ENCODE results near the gene AKNA.
"Not testable (repeated sequence)": the region's sequence is repeated elsewhere in the genome, so short reads cannot be mapped to it uniquely, and the experiment has no call there.

The AKNA gene

DNA sequence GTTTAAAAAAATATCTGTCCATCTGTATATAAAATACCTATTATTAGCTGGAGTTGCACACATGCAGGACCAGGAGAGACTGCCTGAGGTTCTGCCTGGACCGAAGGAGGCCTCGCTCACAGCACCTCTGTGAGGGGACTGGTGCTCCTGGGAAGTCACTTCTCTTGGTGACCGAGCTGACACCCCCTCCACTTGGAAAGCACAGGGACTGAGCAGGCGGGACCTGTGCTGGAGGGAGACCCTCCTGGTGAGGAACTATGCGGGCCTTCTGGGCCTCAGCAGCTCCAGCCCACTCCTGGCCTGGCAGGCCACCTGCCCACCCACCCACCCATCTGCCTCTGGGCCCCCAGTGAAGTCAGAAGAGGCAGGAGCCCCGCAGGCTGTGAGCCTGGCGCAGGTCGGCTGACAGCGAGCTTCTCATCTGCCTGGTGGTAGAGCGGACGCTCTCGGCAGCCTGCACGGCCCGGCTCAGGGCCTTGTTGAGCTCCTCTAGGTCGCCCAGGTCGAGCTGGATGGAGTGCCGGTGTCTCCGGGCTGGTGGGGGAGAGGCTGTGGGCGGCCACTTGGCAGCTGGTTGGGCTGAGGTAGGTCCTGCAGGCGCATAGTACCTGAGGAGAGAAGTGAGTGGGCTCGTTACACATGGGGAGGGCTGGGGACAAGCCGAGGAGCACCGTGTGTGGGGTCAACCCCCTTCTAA, 50.9 kb downstream of the AKNA start:
- no peak for DNase-seq (ENCODE audit: low spot score)

DNA sequence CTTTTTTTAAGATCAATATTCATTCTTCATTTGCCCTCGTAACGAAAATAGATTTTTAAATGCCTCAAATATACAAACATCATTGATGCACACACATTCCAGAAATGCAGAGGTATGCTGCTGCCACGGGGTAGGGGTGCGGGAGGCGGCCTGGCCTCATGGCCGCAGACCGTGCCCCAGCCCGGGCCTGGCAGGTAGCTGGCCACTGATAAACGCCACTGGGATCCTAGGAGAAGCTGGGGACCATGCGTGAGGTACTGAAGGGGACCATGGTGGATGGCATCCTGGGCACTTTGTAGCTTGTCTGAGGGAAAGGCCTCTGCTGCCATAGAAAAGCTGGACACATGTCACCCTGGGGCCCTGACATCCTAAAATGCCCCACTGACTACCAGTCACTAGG, 51.6 kb downstream of the AKNA start:
- no peak for DNase-seq (ENCODE audit: low spot score)

DNA sequence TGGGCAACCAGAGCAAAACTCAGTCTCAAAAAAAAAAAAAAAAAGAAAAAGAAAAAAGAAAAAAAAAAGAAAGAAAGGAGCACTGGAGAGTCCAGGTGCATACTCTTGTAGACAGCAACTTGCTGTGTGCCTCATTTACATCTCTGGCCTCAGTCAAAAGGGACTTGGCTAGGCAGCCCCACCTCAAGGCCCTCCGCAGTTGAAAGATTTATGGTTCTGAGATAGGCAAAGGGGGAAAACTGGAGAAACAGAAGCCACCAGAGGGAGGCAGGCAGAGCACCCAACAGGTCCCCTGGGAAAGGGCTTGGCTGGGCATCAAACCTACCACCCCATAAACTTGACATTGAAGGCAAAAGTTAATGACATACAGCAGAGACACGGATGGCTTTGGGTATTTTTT, 52.0 kb downstream of the AKNA start:
- no peak for DNase-seq (ENCODE audit: low spot score)

DNA sequence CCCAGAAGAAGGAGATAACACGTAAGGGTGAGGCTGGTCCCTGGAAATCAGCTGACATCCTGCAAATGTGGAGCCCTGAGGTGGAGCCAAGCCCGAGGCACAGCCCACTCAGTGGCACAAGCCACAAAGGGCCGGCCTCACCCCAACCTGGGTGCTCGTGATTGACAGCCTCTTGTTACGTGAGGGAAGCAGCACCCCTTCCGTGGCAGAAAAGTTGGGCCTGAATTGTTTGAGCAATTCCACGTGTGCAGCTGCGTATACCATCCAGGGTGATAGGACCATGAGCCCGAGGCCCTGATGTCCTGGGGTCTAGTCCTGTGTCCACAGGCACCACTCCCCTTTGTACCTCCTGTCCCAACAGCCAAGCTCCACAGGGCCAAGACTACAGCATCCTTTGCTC, 53.3 kb downstream of the AKNA start:
- DNase-seq (ENCODE audit: low spot score): no peak

DNA sequence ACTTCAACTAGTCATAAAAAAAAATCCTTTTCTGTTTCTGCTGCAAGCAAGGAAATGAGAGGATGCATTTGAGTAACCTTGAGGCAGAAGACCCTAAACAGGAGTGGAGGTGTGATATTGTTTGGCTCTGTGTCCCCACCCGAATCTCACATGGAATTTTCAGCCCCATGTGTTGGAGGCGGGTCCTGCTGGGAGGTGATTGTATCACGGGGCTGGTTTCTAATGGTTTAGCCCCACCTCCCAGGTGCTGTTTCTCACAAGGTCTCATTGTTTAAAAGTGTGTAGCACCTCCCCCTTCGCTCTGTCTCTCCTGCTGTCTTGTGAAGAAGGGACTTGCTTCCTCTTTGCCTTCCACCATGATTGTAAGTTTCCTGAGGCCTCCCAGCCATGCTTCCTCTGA, 54.1 kb downstream of the AKNA start:
- not testable (repeated sequence) for DNase-seq (ENCODE audit: low spot score)

DNA sequence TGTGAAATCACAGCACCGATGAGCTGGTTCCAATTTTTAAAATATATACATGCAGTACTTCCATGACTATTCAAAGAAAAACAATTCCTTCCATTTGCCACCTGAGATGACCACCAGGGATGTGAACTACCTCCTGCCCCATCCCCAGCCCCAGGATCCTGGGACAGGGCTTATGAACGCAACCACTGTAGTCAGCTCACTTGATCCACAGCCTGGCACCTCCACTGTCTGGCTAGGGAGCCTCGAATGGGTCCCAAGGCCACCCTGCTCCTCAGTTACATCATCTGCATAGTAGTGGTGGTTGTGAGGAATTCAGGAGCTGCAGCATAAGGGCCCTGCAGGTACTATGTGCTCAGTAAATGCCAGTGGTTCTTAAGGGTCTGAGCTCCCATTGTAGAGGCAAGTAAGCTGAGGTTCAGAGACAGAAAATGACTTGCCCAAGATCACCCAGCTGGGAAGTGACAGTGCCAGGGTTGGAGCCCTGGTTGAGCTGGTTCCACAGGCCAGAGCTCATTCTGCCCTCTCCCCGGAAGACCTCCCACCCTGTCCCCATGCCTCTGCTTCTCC, 55.2 kb downstream of the AKNA start:
- not testable (repeated sequence) for DNase-seq (ENCODE audit: low spot score)

DNA sequence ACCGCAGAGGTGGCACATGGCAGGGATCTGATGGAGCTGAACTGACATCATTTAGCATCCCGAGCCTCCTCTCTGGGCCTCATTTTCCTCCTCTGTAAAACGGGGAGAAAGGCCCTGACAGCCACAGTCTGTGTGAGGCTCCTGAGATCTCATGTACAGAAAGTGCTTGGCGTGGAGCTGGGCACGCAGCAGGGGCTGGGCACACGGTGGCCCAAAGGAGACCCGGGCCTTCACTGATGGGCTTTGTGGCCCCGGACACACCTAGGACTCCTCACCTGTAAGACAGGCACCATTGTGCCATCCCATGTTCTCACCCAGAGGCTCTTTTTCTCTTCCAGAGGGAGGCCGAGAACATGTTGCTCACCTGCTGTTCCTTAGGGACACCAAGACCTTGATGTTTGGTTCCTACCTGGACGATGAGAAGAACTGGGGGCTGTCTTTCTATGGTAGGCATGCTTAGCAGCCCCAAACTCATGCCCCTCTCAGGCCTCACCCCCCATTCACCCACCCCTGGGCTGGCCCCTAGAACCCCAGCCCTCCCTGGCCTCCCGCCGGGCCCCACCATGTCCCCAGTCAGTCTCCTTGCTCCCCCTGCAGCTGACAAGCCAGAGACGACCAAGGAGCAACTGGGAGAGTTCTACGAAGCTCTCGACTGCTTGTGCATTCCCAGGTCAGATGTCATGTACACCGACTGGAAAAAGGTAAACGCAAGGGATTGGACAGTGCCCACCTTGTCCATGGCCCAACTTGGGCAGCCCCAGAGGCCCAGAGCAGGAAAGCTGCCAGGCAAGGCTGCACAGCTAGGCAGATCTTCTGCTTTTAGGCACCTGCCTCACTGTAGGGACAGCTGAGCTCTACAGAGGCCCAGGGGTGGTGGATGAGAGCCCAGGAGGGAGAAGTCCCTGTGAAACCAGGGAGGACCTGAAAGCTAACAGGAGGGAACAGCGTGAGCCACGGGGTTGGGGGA, 56.3 kb downstream of the AKNA start:
- DNase-seq (ENCODE audit: low spot score): not testable (repeated sequence)

DNA sequence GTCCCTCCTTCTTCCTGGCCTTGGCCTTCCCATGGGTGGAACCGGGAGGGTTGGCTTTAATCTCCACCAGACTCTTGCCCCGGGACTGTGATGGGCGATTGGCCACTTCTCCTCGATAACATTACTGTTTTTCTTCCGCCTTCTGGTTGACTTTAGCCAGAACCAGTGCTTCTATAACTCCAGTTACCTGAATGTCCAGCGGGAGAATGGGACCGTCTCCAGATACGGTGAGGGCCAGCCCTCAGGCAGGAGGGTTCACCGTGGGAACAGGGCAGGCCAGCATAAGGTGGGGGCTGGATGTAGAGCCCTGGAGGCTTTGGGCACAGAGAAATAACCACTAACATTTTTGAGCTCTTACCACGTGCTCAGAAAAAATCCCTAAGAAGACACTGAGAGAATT, 57.1 kb downstream of the AKNA start:
- DNase-seq (ENCODE audit: low spot score): no peak

DNA sequence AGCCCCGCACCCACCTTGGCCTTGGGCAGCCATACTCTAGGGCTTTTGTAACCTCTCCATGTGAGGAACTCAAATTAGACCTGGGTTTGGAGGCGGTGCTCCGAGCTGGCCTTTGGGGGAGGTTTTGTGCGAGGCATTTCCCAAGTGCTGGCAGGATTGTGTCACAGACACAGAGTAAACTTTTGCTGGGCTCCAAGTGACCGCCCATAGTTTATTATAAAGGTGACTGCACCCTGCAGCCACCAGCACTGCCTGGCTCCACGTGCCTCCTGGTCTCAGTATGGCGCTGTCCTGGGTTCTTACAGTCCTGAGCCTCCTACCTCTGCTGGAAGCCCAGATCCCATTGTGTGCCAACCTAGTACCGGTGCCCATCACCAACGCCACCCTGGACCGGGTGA, 58.2 kb downstream of the AKNA start, which contains the start of gene ORM2:
TSS of gene ORM2 (plus strand) at position 245 of the 398 bp plus-strand sequence. CDS start at position 281, 36 bp downstream.
- not testable (repeated sequence) for DNase-seq (ENCODE audit: low spot score)

DNA sequence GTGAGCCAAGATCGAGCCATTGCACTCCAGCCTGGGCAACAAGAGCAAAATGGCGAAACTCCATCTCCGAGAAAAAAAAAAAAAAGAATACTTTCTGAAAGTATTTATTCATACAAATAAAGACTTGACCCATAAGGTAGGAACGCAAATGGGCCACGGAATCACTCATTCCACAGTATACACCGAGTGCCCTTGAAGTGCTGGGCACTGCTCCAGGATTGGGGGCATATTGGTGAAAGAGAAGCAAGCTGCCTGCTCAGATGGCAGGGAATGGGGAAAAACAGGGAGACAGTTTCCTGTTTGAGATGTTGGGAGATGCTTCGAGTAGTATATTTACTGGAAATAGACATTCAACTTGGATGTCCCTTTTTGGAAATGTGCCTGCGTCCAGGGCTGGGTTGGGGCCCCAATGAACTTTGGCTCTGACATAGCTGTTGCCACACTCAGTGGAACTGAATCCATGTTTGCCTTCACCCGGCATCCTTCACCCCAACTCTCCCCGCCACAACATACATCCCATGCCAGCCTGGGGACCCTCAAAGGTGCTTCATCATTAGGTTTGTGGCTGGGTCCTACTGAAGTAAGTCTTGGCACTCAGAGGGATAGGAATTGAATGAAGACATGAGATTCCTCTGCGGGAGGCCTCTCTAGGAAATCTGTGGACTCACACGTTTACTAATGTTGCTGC, 58.7 kb downstream of the AKNA start:
- DNase-seq (ENCODE audit: low spot score): not testable (repeated sequence)

DNA sequence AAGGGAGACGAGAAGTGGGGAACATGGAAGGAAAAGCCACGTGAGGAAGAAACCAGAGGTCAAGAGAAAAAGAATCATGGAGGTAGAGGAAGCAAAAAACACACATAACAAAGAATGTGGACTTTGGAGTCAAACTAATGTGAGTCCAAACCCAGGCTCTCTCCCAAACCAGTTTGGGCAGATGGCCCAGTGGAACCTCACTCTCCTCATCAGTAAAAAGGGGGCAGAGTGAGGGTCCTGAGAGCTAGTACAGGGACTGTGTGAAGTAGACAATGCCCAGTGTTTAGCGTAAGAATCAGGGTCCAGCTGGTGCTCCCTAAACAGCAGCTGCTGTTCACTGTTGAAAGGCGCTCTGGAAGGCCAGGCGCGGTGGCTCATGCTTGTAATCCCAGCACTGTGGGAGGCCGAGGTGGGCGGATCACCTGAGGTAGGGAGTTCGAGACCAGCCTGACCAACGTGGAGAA, 59.4 kb downstream of the AKNA start:
- DNase-seq (ENCODE audit: low spot score): not testable (repeated sequence)

DNA sequence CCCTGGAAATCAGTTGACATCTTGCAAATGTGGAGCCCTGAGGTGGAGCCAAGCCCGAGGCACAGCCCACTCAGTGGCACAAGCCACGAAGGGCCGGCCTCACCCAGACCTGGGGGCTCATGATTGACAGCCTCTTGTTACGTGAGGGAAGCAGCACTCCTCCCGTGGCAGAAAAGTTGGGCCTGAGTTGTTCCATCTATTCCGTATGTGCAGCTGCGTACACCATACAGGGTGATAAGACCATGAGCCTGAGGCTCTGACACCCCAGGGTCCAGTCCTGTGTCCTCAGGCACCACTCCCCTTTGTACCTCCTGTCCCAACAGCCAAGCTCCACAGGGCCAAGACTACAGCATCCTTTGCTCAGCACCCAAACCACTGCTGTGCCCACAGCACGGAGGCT, 60.0 kb downstream of the AKNA start:
- no peak for DNase-seq (ENCODE audit: low spot score)

DNA sequence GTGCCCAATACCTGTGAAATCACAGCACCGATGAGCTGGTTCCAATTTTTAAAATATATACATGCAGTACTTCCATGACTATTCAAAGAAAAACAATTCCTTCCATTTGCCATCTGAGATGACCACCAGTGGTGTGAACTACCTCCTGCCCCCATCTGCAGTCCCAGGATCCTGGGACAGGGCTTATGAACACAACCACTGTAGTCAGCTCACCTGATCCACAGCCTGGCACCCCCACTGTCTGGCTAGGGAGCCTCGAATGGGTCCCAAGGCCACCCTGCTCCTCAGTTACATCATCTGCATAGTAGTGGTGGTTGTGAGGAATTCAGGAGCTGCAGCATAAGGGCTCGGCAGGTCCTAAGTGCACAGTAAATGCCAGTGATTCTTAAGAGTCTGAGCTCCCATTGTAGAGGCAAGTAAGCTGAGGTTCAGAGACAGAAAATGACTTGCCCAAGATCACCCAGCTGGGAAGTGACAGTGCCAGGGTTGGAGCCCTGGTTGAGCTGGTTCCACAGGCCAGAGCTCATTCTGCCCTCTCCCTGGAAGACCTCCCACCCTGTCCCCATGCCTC, 62.0 kb downstream of the AKNA start:
- not testable (repeated sequence) for DNase-seq (ENCODE audit: low spot score)

DNA sequence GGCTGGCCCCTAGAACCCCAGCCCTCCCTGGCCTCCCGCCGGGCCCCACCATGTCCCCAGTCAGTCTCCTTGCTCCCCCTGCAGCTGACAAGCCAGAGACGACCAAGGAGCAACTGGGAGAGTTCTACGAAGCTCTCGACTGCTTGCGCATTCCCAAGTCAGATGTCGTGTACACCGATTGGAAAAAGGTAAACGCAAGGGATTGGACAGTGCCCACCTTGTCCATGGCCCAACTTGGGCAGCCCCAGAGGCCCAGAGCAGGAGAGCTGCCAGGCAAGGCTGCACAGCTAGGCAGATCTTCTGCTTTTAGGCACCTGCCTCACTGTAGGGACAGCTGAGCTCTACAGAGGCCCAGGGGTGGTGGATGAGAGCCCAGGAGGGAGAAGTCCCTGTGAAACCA, 62.8 kb downstream of the AKNA start:
- DNase-seq (ENCODE audit: low spot score): not testable (repeated sequence)

DNA sequence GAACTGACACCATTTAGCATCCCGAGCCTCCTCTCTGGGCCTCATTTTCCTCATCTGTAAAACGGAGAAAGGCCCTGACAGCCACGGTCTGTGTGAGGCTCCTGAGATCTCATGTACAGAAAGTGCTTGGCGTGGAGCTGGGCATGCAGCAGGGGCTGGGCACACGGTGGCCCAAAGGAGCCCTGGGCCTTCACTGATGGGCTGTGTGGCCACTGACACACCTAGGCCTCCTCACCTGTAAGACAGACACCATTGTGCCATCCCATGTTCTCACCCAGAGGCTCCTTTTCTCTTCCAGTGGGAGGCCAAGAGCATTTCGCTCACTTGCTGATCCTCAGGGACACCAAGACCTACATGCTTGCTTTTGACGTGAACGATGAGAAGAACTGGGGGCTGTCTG, 63.3 kb downstream of the AKNA start:
- DNase-seq (ENCODE audit: low spot score): no peak

DNA sequence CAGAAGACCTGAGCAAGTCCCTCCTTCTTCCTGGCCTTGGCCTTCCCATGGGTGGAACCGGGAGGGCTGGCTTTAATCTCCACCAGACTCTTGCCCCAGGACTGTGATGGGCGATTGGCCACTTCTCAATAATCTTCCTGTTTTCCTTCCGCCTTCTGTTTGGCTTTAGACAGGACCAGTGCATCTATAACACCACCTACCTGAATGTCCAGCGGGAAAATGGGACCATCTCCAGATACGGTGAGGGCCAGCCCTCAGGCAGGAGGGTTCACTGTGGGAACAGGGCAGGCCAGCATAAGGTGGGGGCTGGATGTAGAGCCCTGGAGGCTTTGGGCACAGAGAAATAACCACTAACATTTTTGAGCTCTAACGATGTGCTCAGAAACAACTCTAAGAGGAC, 63.9 kb downstream of the AKNA start:
- DNase-seq (ENCODE audit: low spot score): not testable (repeated sequence)

DNA sequence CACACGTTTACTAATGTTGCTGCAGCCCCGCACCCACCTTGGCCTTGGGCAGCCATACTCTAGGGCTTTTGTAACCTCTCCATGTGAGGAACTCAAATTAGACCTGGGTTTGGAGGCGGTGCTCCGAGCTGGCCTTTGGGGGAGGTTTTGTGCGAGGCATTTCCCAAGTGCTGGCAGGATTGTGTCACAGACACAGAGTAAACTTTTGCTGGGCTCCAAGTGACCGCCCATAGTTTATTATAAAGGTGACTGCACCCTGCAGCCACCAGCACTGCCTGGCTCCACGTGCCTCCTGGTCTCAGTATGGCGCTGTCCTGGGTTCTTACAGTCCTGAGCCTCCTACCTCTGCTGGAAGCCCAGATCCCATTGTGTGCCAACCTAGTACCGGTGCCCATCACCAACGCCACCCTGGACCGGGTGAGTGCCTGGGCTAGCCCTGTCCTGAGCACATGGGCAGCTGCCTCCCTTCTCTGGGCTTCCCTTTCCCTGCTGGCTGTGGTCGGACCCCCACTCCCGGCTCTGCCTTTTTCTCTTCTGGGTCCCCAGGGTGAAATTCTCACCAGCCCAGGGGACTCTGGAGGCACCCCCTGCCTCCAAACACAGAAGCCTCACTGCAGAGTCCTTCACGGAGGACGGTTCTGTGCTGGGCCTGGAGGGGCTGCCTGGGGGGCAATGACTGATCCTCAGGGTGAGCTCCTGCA, 64.8 kb downstream of the AKNA start, which contains the start of gene ORM1:
TSS of gene ORM1 (plus strand) at position 268 of the 701 bp plus-strand sequence. CDS start at position 304, 36 bp downstream.
- not testable (repeated sequence) for DNase-seq (ENCODE audit: low spot score)

DNA sequence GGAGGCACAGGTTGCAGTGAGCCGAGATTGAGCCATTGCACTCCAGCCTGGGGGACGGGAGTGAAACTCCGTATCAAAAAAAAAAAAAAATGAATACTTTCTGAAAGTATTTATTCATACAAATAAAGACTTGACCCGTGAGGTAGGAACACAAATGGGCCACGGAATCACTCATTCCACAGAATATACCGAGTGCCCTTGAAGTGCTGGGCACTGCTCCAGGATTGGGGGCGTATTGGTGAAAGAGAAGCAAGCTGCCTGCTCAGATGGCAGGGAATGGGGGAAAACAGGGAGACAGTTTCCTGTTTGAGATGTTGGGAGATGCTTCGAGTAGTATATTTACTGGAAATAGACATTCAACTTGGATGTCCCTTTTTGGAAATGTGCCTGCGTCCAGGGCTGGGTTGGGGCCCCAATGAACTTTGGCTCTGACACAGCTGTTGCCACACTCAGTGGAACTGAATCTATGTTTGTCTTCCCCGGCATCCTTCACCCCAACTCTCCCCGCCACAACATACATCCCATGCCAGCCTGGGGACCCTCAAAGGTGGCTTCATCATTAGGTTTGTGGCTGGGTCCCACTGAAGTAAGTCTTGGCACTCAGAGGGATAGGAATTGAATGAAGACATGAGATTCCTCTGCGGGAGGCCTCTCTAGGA, 65.5 kb downstream of the AKNA start:
- not testable (repeated sequence) for DNase-seq (ENCODE audit: low spot score)

DNA sequence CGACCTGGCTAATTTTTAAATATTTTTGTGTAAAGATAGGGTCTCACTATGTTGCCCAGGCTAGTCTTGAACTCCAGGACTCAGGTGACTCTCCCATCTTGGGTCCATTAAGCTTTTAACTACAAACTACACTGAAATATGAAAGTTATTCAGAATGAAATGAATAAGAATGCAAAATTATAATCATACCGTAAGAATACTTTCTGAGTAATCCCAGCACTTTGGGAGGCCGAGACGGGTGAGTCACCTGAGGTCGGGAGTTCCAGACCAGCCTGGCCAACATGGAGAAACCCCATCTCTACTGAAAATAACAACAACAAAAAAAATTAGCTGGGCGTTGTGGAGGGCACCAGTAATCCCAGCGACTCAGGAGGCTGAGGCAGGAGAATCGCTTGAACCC, 66.0 kb downstream of the AKNA start:
- DNase-seq (ENCODE audit: low spot score): no peak

DNA sequence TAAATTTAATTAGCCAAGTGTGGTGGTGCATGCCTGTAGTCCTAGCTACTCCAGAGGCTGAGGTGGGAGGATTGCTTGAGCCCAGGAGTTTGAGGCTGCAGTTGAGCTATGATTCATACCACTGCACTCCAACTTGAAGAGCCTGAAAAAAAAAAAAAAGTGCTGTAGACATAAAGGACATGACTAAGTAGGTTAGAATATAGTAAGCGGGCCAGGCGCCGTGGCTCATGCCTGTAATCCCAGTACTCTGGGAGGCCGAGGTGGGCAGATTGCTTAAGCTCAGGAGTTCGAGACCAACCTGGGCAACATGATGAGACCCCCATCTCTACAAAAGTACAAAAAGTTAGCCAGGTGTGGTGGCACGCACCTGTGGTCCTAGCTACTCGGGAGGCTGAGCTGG, 67.1 kb downstream of the AKNA start:
- DNase-seq (ENCODE audit: low spot score): not testable (repeated sequence)
